Left cardiac atrium (tissue), 4 donors: Measurements from ENCODE around the gene MANF. TPM values are rescaled to one million over a fixed set of nuclear protein-coding genes. Genes with fewer than 3 reads are reported as not detected.
A peak's percentile ranks its signal among the peaks of the same experiment; 100 is the strongest.
"Not testable (repeated sequence)": the region's sequence is repeated elsewhere in the genome, so short reads cannot be mapped to it uniquely, and the experiment has no call there.

ENCODE experiments used
- ATAC-seq, 2 donors: fragments of 200-7000 bp; cut with Tn5 transposase; one replicate each; pipeline ENCODE4 v1.9.1; 2020; ENCODE audit warnings: mild to moderate bottlenecking in 2 of 2, moderate library complexity in 2 of 2
- DNase-seq: peaks from one replicate; pipeline ENCODE4 v3.0.0-alpha.2; 2020
- intact Hi-C, 2 donors: fragments of 100-400 bp; cut with DNase I; formaldehyde crosslinking; loops; one replicate each; pipeline versions ENCODE4 v1.14.1 to v1.15.1; 2022 to 2023
- total RNA-seq, 2 donors: library from RNA; stranded (reverse); fragmentation: NEBNext Ultra II Directional; extraction: Animal tissue kit (Norgen Biotek cat#: 25700); gene quantifications; one replicate each; pipeline ENCODE4 v1.2.1, GENCODE V29; 2021
- donor health status: DM: no; HTN: yes; CAD: no.
- donor health status: DM: no; HTN: yes; CAD: no; lungs with severe emphysema.
- donor health status: DM: yes; HTN: yes; CAD: no.
- donor health status: Dilated cardiomyopathy.

Gene MANF
- total RNA-seq, 2 donors from 2014 or later: 59.2 to 97.0 TPM

DNA sequence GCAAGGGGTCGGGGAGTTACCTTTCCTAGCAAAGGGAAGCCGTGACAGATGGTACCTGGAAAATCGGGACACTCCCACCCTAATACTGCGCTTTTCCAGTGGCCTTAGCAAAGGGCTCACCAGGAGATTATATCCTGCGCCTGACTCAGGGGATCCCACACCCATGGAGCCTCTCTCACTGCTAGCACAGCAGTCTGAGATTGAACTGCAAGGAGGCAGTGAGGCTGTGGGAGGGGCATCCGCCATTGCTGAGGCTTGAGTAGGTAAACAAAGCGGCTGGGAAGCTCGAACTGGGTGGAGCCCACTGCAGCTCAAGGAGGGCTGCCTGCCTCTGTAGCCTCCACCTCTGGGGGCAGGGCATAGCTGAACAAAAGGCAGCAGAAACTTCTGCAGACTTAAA lies 16.8 kb upstream of the MANF start:
- DNase-seq, ATAC-seq, intact Hi-C loops: not testable (repeated sequence)

DNA sequence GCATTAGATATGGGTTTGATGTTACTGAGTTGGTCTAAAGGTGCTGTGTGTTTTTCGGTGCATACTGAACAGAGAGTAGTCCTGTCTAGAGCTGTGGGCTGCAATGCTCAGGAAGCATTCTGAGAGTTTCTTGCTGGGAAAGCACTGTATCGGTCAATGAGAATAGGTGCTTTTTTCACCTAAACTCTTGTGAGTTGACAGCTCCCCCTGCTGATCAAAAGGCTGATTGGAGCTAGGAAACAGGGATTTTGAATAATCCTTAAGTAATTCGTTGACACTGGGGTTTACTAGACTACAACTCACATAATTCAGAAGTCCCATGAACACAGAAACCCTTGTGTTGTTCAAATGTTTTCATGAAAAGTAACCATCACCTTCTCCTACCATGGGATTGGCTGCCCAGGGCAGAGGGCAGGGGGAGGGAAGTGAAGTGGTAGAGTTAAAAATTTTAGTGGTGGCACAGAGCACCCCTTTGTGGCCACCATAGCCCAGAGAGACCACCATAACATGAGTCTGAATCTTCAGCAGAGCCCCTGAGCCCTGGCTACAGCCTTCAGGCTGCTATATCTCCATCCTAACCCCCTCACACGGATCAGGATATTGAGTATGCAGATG lies 13.0 kb upstream of the MANF start:
- no peak for DNase-seq
- ATAC-seq: peak in 1 of 2 donors; percentile 65
- intact Hi-C loops: loop anchor here in 1 of 2 donors (5.0 to 10.0 kb wide), 3 partner anchors 270 to 755 kb away; partner anchors contain the start of genes DOCK3 and MAPKAPK3

DNA sequence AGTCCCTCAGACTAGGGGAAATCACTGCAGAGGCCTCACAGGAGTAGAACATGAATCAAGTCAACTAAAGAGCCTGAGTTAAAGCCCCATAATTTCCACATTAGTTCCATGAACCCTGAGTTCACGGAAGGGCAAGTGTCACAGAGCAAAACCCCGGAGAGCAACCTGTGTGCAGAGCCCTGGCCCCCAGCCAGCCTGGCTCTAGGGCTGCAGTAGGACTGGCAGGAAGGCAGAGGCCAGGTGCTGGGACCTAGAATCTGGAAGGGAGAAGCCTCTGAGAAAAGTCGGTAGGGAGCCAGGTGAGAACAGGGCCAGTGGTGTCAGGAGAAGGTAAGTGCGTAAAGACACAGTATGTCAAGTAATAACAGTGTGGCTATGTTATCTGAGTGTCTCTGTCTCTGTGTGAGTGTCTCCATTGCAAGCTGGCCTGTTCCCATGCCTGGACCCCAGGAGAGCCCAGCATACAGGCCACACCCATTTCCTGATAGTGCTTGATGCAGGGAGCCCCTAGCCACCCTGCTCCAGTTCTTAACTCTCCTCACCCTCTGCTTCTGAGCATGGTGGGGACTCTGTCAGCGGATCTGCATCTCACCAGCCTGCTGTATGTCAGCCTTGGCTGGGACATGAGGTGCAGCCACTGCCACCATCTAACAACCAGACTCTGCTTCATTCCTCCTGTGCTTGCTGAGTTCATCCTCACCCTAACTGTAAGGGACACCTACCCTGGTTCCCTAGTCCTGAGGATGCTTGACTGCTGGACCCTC lies 11.3 kb upstream of the MANF start:
- intact Hi-C loops: loop anchor here in 1 of 2 donors (5.0 to 10.0 kb wide), 3 partner anchors 272 to 757 kb away; partner anchors contain the start of genes DOCK3 and MAPKAPK3
- DNase-seq (no peak), ATAC-seq (no peak)

GRCh38 chr3:51374456-51374855 lies 10.6 kb upstream of the MANF start:
- intact Hi-C loops: loop anchor here in 1 of 2 donors (5.0 to 10.0 kb wide), 3 partner anchors 272 to 757 kb away; partner anchors contain the start of genes DOCK3 and MAPKAPK3
- DNase-seq: no peak
- no peak for ATAC-seq

GRCh38 chr3:51375136-51375535 lies 10.0 kb upstream of the MANF start:
- DNase-seq (no peak), ATAC-seq (no peak)
- intact Hi-C loops: loop anchor here in 1 of 2 donors (10.0 kb wide), 1 partner anchor 700 kb away; the partner anchor contains the start of gene DOCK3

- intact Hi-C loops: loop anchor here in 1 of 2 donors (10.0 kb wide), 1 partner anchor 701 kb away; the partner anchor contains the start of gene DOCK3
- ATAC-seq (no peak), DNase-seq (no peak)
These were observed 9.5 kb upstream of the MANF start for GRCh38 chr3:51375571-51375970.

DNA sequence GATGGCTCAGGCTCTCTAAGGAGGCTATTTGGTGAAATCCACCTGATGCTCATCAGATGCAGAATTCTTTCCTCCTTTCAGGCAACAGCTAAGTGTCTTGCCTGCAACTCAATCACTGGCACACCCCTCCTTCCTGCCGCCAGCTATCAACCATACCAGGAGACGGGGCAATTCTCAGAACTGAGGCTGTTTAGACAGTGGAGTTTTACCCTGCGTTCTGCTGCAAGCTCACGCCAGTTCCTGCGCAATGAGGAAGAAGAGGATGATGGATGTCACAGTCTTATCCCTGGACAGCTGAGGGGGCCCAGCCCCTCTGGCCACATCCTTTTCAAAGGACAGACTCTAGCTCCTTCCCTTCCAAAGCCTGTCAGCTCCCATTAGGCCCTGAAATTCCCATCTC lies 7.0 kb upstream of the MANF start:
- ATAC-seq (no peak), DNase-seq (no peak)
- intact Hi-C loops: loop anchor here in 1 of 2 donors (10.0 kb wide), 1 partner anchor 703 kb away; the partner anchor contains the start of gene DOCK3

DNA sequence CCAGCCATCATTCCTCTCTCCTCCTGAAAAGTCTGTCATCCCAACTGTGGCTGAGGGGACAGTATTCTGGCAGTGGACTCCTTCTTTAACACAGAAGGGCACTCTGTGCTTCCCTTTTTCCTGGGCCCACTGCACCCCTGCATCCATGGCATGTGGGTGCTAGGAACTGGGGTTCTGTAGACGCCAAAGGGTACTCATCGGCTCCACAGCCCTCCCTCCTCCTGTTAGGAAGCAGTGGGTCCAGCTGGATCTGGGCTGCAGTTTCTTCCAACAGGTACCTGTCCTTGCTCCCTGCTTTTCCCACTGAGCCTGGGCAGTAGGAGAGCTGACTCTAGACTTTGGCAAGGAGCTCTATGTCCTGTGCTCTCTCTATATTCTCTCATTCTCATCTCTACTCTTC lies 6.4 kb upstream of the MANF start:
- intact Hi-C loops: loop anchor here in 1 of 2 donors (10.0 kb wide), 1 partner anchor 704 kb away; the partner anchor contains the start of gene DOCK3
- DNase-seq (no peak), ATAC-seq (no peak)

GRCh38 chr3:51379301-51379700 lies 5.8 kb upstream of the MANF start:
- ATAC-seq (no peak), DNase-seq (no peak)
- intact Hi-C loops: loop anchor here in 1 of 2 donors (10.0 kb wide), 1 partner anchor 704 kb away; the partner anchor contains the start of gene DOCK3

- ATAC-seq (no peak), DNase-seq (no peak)
- intact Hi-C loops: loop anchor here (10.0 kb wide), 3 partner anchors 705 to 805 kb away; partner anchors contain the start of genes CISH (in 1 of the 2), DOCK3 (in 1 of the 2) and MAPKAPK3 (in 1 of the 2)
These were observed 5.2 kb upstream of the MANF start for GRCh38 chr3:51379746-51380455.

DNA sequence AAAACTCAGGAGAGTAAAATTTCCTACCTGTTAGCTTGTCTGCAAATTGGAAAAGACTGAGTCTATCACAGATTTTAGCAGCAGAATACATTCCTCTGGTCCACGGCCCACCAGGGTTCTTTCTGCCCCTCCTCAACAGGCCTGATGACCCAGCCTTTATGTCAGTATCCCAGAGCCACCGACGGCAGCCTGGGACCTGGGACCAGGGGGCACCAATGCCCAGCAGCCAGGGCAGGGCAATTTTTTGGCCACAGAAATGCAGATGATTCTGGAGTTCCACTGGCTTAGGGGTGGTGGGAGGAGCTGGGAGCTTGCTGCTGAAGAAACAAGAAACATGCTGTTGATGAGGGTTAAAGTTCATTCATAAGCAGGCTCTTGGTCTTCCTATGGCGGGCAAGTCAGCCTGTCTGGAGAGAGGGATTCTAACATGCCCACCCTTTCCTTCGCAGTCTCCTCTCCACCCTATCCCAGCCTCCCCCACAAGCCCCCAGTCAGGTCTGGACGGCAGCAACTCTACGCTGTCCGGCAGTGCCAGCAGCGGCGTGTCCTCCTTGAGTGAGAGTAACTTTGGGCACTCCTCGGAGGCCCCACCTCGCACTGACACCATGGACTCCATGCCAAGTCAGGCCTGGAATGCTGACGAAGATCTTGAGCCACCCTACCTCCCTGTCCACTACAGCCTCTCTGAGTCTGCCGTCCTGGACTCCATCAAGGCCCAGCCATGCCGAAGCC lies 4.3 kb upstream of the MANF start:
- ATAC-seq: no peak
- DNase-seq: no peak
- intact Hi-C loops: loop anchor here (10.0 kb wide), 2 partner anchors 766 to 806 kb away; partner anchors contain the start of genes CISH (in 1 of the 2) and MAPKAPK3 (in 1 of the 2)

- intact Hi-C loops: loop anchor here (10.0 kb wide), 2 partner anchors 767 to 807 kb away; partner anchors contain the start of genes CISH (in 1 of the 2) and MAPKAPK3 (in 1 of the 2)
- ATAC-seq (no peak), DNase-seq (no peak)
These were observed 3.8 kb upstream of the MANF start for GRCh38 chr3:51381333-51381705.

- no peak for DNase-seq
- intact Hi-C loops: loop anchor here (10.0 kb wide), 2 partner anchors 767 to 807 kb away; partner anchors contain the start of genes CISH (in 1 of the 2) and MAPKAPK3 (in 1 of the 2)
- ATAC-seq: no peak
These were observed 2.9 kb upstream of the MANF start for GRCh38 chr3:51382076-51382745.

DNA sequence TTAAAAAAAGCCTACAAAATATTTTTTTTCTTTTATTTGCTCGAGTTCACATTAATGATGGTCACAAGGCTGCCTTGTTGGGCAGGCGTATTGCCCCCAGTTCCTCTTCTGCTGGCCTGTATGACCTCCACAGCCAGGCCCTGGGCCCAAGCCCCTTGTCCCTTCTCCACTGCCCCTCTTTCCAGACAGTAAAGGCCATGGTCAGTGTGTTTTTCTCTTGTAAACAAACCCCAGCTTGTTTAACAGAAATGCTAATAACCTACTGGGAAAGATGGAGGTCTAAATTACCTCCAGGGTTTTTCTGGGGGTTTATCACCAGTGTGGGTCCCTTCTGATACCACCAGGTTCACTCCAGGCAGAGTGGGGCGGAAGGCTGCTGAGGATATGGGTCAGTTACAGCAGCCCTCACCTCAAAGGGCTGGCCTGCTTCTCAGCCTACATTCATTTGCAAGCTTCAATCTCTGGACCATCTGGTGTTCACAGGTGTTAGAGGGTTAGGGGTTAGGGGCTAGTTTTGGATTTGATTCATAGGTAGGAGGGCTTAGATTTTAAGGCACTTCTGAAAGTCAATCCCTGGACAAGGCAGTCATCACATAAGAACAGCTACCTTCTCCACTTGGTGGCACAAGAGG lies 2.0 kb upstream of the MANF start:
- ATAC-seq: no peak
- intact Hi-C loops: loop anchor here (10.0 kb wide), 2 partner anchors 768 to 808 kb away; partner anchors contain the start of genes CISH (in 1 of the 2) and MAPKAPK3 (in 1 of the 2)
- DNase-seq: no peak

DNA sequence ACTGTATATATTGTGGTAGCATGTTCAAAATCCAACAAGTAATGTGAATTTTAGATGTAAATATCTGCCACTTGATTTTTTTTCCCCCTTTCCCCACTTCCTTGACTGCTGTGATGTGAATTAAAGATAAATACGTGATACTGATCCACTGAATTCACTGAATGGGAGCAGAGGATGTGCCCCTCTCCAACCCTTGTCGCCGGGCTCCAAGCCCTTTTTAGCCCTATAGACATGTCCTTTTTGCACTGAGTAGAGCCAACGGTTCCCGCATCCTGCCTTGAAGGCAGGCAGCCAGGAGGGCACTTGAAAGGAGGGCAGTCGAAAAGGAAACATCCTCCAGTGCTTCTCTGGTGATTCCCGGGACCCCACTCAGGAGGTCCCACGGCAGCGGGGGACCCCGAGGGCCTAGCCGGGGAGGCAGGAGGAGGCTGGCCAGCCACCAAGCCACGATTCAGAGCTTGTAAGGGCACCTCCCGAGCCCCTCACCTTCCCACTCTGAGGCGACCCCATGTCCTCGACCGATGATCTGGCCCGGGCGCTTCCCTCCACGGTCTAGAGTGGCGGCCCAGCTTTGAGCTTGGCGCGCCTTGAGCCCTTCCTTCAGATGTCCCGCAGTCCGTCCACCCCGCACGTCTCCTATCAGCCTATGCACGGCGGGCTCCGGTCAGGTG lies 901 bp upstream of the MANF start:
- ATAC-seq: peak; percentile 17 to 39
- intact Hi-C loops: loop anchor here (10.0 kb wide), 2 partner anchors 769 to 809 kb away; partner anchors contain the start of genes CISH (in 1 of the 2) and MAPKAPK3 (in 1 of the 2)
- peak; percentile 57 for DNase-seq

DNA sequence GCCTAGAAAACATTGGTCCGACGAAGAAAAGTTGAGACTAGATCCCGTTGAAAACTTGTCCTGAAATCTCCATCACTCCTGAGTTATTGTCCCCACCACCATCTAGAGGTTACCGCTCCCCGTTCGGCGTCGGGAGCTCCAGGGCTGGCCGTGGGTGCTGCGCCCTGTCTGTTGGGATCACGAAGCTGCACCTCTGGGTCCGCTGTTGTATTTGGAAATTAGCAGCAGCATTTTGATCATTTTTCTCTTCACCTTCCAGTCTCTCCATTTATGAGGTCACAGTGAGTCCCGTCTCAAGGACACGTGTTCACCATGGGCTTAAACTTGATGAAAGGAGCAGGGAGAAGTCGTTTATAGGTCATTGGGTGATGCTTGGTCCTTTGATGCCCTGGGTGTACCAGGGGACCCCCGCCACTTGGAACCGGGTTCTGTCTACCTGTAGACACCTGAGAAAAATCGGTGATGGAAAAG lies 565 bp downstream of the MANF start:
- ATAC-seq (peak in 1 of 2 donors; percentile 0), DNase-seq (no peak)
- intact Hi-C loops: loop anchor here (5.0 to 10.0 kb wide), 3 partner anchors 768 to 811 kb away; partner anchors contain the start of genes MAPKAPK3 (in 2 of the 2) and CISH (in 1 of the 2)
